ENCODE results near the gene TLX2. TPM values are rescaled to one million over a fixed set of nuclear protein-coding genes. Genes with fewer than 3 reads are reported as not detected.

TLX2 gene
- total RNA-seq, 1 experiment from 2014 or later = not detected

GRCh38 chr2:74515271-74515980 is 1.2 kb downstream of the TLX2 start:
- Mint-ChIP-seq H3K27me3 (ENCODE audit: unreplicated experiment) (peaks cover 92% of the 10 kb centered on the region), H3K36me3 (ENCODE audit: insufficient read depth, unreplicated experiment) (peaks cover 8% of the 10 kb centered on the region), H3K4me3 (ENCODE audit: low read depth, unreplicated experiment) (no peak overlapping the region), H3K4me1 (ENCODE audit: low read depth, unreplicated experiment) (no peaks in the 10 kb centered on the region), H3K9me3 (ENCODE audit: low read depth, unreplicated experiment) (no peaks in the 10 kb centered on the region), H3K27ac (ENCODE audit: unreplicated experiment) (no peak overlapping the region)
- no TSS peak for BruUV-seq (replicated peaks)
- DNase-seq = no peak
- TF ChIP-seq CTCF (IDR thresholded peaks at IDR 0.05; ENCODE audit: unreplicated experiment) = no peak
- CTCF ChIA-PET = no interaction called here
- intact Hi-C loops (cut with micrococcal nuclease; ENCODE audit: unreplicated experiment) = no loop called here

GRCh38 chr2:74515981-74516633 is 1.9 kb downstream of the TLX2 start:
- Mint-ChIP-seq H3K4me3 (ENCODE audit: low read depth, unreplicated experiment) (no peak overlapping the region), H3K27ac (ENCODE audit: unreplicated experiment) (no peak overlapping the region), H3K9me3 (ENCODE audit: low read depth, unreplicated experiment) (no peaks in the 10 kb centered on the region), H3K27me3 (ENCODE audit: unreplicated experiment) (peaks cover 92% of the 10 kb centered on the region), H3K36me3 (ENCODE audit: insufficient read depth, unreplicated experiment) (peaks cover 8% of the 10 kb centered on the region), H3K4me1 (ENCODE audit: low read depth, unreplicated experiment) (no peaks in the 10 kb centered on the region)
- no TSS peak for BruUV-seq (replicated peaks)
- intact Hi-C loops (cut with micrococcal nuclease; ENCODE audit: unreplicated experiment) = no loop called here
- TF ChIP-seq CTCF (IDR thresholded peaks at IDR 0.05; ENCODE audit: unreplicated experiment) = no peak
- no peak for DNase-seq
- CTCF ChIA-PET = no interaction called here

- DNase-seq = no peak
- intact Hi-C loops (cut with micrococcal nuclease; ENCODE audit: unreplicated experiment) = no loop called here
Observed at GRCh38 chr2:74516650-74517049, 2.4 kb downstream of the TLX2 start.

GRCh38 chr2:74522516-74522915 is 8.3 kb downstream of the TLX2 start:
- no TSS peak for BruUV-seq (replicated peaks)
- no peak overlapping the region for H3K27ac Mint-ChIP-seq (ENCODE audit: unreplicated experiment)
- CTCF ChIA-PET = no interaction called here
- peaks cover 19% of the 10 kb centered on the region for H3K36me3 Mint-ChIP-seq (ENCODE audit: insufficient read depth, unreplicated experiment)
- no peaks in the 10 kb centered on the region for H3K9me3 Mint-ChIP-seq (ENCODE audit: low read depth, unreplicated experiment)
- H3K27me3 Mint-ChIP-seq (ENCODE audit: unreplicated experiment) = peaks cover 53% of the 10 kb centered on the region
- H3K4me3 Mint-ChIP-seq (ENCODE audit: low read depth, unreplicated experiment) = no peak overlapping the region
- no peaks in the 10 kb centered on the region for H3K4me1 Mint-ChIP-seq (ENCODE audit: low read depth, unreplicated experiment)
- DNase-seq = no peak
- no peak for TF ChIP-seq CTCF (IDR thresholded peaks at IDR 0.05; ENCODE audit: unreplicated experiment)
- intact Hi-C loops (cut with micrococcal nuclease; ENCODE audit: unreplicated experiment) = no loop called here

More at GRCh38 chr2:74516650-74517049, 2.4 kb downstream of the TLX2 start:
- no peak for TF ChIP-seq CTCF (IDR thresholded peaks at IDR 0.05; ENCODE audit: unreplicated experiment)
- Mint-ChIP-seq H3K9me3 (ENCODE audit: low read depth, unreplicated experiment) (no peaks in the 10 kb centered on the region), H3K36me3 (ENCODE audit: insufficient read depth, unreplicated experiment) (peaks cover 8% of the 10 kb centered on the region), H3K4me1 (ENCODE audit: low read depth, unreplicated experiment) (no peaks in the 10 kb centered on the region), H3K4me3 (ENCODE audit: low read depth, unreplicated experiment) (no peak overlapping the region), H3K27ac (ENCODE audit: unreplicated experiment) (no peak overlapping the region), H3K27me3 (ENCODE audit: unreplicated experiment) (peaks cover 92% of the 10 kb centered on the region)
- CTCF ChIA-PET = no interaction called here
- BruUV-seq (replicated peaks) = no TSS peak

All from Calu3 (cell line).